AG10803 (cell line): Measurements from ENCODE around the gene B4GALNT3.

Experiments
- DNase-seq: peaks from one replicate; pipeline ENCODE4 v3.0.0; 2010; ENCODE audit warnings: low read depth
- H3K4me3 ChIP-seq: 2 replicates; pipeline ENCODE4 v1.5.1; 2011; ENCODE audit warnings: mild to moderate bottlenecking, low read length, control low read depth
- CTCF ChIP-seq: conservative IDR thresholded peaks from 2 replicates; pipeline ENCODE4 v1.5.1; 2011; ENCODE audit warnings: mild to moderate bottlenecking, low read length, control low read depth, inconsistent platforms

The B4GALNT3 gene

GRCh38 chr12:467591-467990, 7.9 kb downstream of the B4GALNT3 start:
- no peak overlapping the region for H3K4me3 ChIP-seq
- no peak for TF ChIP-seq CTCF
- peak; percentile 45 for DNase-seq

- TF ChIP-seq CTCF, result no peak
- DNase-seq, result no peak
- no peak overlapping the region for H3K4me3 ChIP-seq
Measured at GRCh38 chr12:468671-469389, 9.1 kb downstream of the B4GALNT3 start.

GRCh38 chr12:470133-470532, 10.4 kb downstream of the B4GALNT3 start:
- TF ChIP-seq CTCF, result no peak
- no peak for DNase-seq
- no peak overlapping the region for H3K4me3 ChIP-seq

GRCh38 chr12:473198-473597, 13.5 kb downstream of the B4GALNT3 start:
- no peak for TF ChIP-seq CTCF
- no peak overlapping the region for H3K4me3 ChIP-seq
- no peak for DNase-seq

GRCh38 chr12:473863-474577, 14.3 kb downstream of the B4GALNT3 start:
- no peak overlapping the region for H3K4me3 ChIP-seq
- peak; percentile 17 for DNase-seq
- TF ChIP-seq CTCF, result no peak

GRCh38 chr12:475286-475685, 15.5 kb downstream of the B4GALNT3 start:
- no peak for DNase-seq
- TF ChIP-seq CTCF, result no peak
- no peak overlapping the region for H3K4me3 ChIP-seq

- DNase-seq, result no peak
- no peak overlapping the region for H3K4me3 ChIP-seq
- no peak for TF ChIP-seq CTCF
Measured at GRCh38 chr12:479161-479560, 19.4 kb downstream of the B4GALNT3 start.
